Osteoblast (primary cell): ENCODE data around the gene CFAP410. TPM values are rescaled to one million over a fixed set of nuclear protein-coding genes. Genes with fewer than 3 reads are reported as not detected.

ENCODE experiments used
- DNase-seq: peaks from one replicate; pipeline ENCODE4 v3.0.0; 2011; ENCODE audit warnings: low spot score, mixed read lengths; ENCODE audit not compliant: insufficient read length; ENCODE audit errors: missing footprints
- H2AFZ ChIP-seq: 2 replicates; pipeline ENCODE4 v1.6.0; 2011; ENCODE audit warnings: mild to moderate bottlenecking, low read length
- H3K27ac ChIP-seq: 2 replicates; pipeline ENCODE4 v1.5.1; 2011; ENCODE audit warnings: mild to moderate bottlenecking, low read depth, low read length, moderate library complexity
- H3K27me3 ChIP-seq: 2 replicates; pipeline ENCODE4 v1.6.0; 2012; ENCODE audit warnings: mild to moderate bottlenecking, control low read depth, inconsistent platforms, low read length, moderate library complexity; ENCODE audit not compliant: insufficient read depth
- H3K36me3 ChIP-seq: 2 replicates; pipeline ENCODE4 v1.5.1; 2011; ENCODE audit warnings: mild to moderate bottlenecking, low read length, control low read depth, moderate library complexity; ENCODE audit not compliant: insufficient read depth
- H3K4me1 ChIP-seq: 2 replicates; pipeline ENCODE4 v1.5.1; 2011; ENCODE audit warnings: mild to moderate bottlenecking, low read length, control low read depth, moderate library complexity; ENCODE audit not compliant: insufficient read depth
- H3K4me2 ChIP-seq: 2 replicates; pipeline ENCODE4 v1.6.0; 2011; ENCODE audit warnings: mild to moderate bottlenecking, low read length; ENCODE audit not compliant: insufficient read depth
- H3K4me3 ChIP-seq: fragments of 200-600 bp; sonication (generic); 3 replicates; pipeline ENCODE4 v1.5.1; 2012; ENCODE audit warnings: mild to moderate bottlenecking, low read length, inconsistent platforms; ENCODE audit not compliant: insufficient read depth
- H3K79me2 ChIP-seq: 2 replicates; pipeline ENCODE4 v1.6.0; 2012; ENCODE audit warnings: mild to moderate bottlenecking, low read length, control low read depth, inconsistent platforms; ENCODE audit not compliant: insufficient read depth
- H3K9me3 ChIP-seq: 2 replicates; pipeline ENCODE4 v1.5.1; 2011; ENCODE audit warnings: low read depth, low read length, control low read depth
- H4K20me1 ChIP-seq: 2 replicates; pipeline ENCODE4 v1.6.0; 2012; ENCODE audit warnings: mild to moderate bottlenecking, low read length, control low read depth; ENCODE audit not compliant: insufficient read depth
- CTCF ChIP-seq: IDR thresholded peaks from 2 replicates; pipeline ENCODE4 v1.5.1; 2011; ENCODE audit warnings: mild to moderate bottlenecking, low read depth, low read length, moderate library complexity; ENCODE audit errors: extremely low read depth
- total RNA-seq: library from RNA; depleted of rRNA; stranded (reverse); fragments of >200 nt; gene quantifications from 2 replicates; pipeline ENCODE4 v1.2.3, GENCODE V29; 2012

Gene CFAP410
- total RNA-seq, 1 donor, result 14.5 TPM

- H4K20me1 ChIP-seq, result peaks cover 17% of the 10 kb centered on the region
- H3K4me2 ChIP-seq, result no peak overlapping the region
- H3K4me1 ChIP-seq, result peaks cover 10% of the 10 kb centered on the region
- H3K79me2 ChIP-seq, result peaks cover 23% of the 10 kb centered on the region
- no peaks in the 10 kb centered on the region for H3K9me3 ChIP-seq
- H3K27ac ChIP-seq, result no peak overlapping the region
- H3K36me3 ChIP-seq, result no peaks in the 10 kb centered on the region
- no peak overlapping the region for H3K4me3 ChIP-seq
- H3K27me3 ChIP-seq, result no peaks in the 10 kb centered on the region
- no peak for DNase-seq
- no peak overlapping the region for H2AFZ ChIP-seq
- TF ChIP-seq CTCF, result no peak
These were observed 40.9 kb downstream of the CFAP410 start for GRCh38 chr21:44298301-44298700.

- Histone ChIP-seq H3K27me3 (no peaks in the 10 kb centered on the region), H3K9me3 (no peaks in the 10 kb centered on the region), H3K27ac (no peak overlapping the region), H3K36me3 (no peaks in the 10 kb centered on the region), H3K4me1 (peaks cover 10% of the 10 kb centered on the region), H3K4me2 (no peak overlapping the region), H2AFZ (peak overlapping the region; percentile 29), H3K79me2 (peaks cover 23% of the 10 kb centered on the region), H3K4me3 (no peak overlapping the region), H4K20me1 (peaks cover 17% of the 10 kb centered on the region)
- peak; percentile 86 for TF ChIP-seq CTCF
- peak; percentile 100 for DNase-seq
These were observed 41.5 kb downstream of the CFAP410 start for GRCh38 chr21:44297525-44298290.

GRCh38 chr21:44296916-44297315 is 42.3 kb downstream of the CFAP410 start:
- H3K4me2 ChIP-seq, result no peak overlapping the region
- TF ChIP-seq CTCF, result no peak
- peaks cover 10% of the 10 kb centered on the region for H4K20me1 ChIP-seq
- H3K4me3 ChIP-seq, result no peak overlapping the region
- no peak overlapping the region for H2AFZ ChIP-seq
- H3K4me1 ChIP-seq, result peaks cover 10% of the 10 kb centered on the region
- no peaks in the 10 kb centered on the region for H3K9me3 ChIP-seq
- no peaks in the 10 kb centered on the region for H3K36me3 ChIP-seq
- H3K27ac ChIP-seq, result no peak overlapping the region
- DNase-seq, result no peak
- peaks cover 19% of the 10 kb centered on the region for H3K79me2 ChIP-seq
- H3K27me3 ChIP-seq, result no peaks in the 10 kb centered on the region

GRCh38 chr21:44296103-44296519 is 43.1 kb downstream of the CFAP410 start:
- Histone ChIP-seq H3K27me3 (no peaks in the 10 kb centered on the region), H4K20me1 (peaks cover 5% of the 10 kb centered on the region)

More at GRCh38 chr21:44296103-44296519, 43.1 kb downstream of the CFAP410 start:
- Histone ChIP-seq H3K27ac (no peak overlapping the region), H3K79me2 (peaks cover 13% of the 10 kb centered on the region), H3K9me3 (no peaks in the 10 kb centered on the region), H3K4me3 (no peak overlapping the region), H3K4me2 (no peak overlapping the region), H2AFZ (no peak overlapping the region), H3K36me3 (no peaks in the 10 kb centered on the region), H3K4me1 (peaks cover 10% of the 10 kb centered on the region)
- TF ChIP-seq CTCF, result no peak
- DNase-seq, result no peak
